Measurements from ENCODE around the gene OR4C6. TPM values are rescaled to one million over a fixed set of nuclear protein-coding genes. Genes with fewer than 3 reads are reported as not detected.

Gene OR4C6
- not detected in 2 replicates for total RNA-seq

DNA sequence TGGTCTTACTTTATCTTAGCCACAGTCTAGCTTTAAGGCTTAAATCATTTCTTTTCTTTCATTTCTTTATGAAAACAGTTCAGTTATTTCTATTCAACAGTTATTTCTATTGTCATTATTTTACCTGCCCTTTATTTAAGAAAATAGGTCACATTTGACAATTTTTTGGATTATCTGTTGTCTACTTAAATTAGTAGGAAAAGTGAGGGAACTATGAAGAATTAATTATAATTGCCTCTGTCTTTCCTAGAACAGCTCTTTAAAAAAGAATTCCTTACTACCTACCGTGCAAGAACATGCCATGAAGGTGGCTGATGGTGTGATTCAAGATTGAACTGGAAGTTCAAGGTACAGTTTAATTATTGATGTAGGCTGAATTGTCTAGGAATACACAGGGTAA, at the start of gene OR4C6:
Gene OR4C6 (plus strand): TSS at position 301 of the 400 bp plus-strand sequence. CDS start 2,966 bp downstream, outside the sequence.
- DNase-seq (ENCODE audit: low read depth in 2 of 2), result no peak

GRCh38 chr11:55624531-55624930, 37.5 kb upstream of the OR4C6 start:
- DNase-seq (ENCODE audit: low read depth in 2 of 2), result no peak

DNA sequence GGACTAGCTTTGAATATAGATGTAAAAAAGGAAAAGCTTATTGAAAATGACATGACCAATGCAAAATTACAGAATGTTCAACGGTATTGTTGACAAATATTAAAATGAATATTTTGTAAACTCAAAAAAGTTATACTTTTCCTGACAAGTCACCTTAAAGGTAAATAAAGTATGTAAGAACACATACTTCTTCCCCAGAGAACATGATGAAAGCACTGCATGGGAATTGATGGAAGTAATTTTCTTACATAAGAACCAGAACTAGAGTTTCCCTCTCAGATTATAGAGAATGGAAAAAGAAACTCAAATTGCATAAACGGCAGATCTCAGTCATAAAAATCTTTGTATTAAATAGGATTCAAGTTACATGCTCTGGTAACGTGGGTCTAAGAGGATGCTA, 27.2 kb upstream of the OR4C6 start, which contains the start of gene OR4P4:
Gene OR4P4 (plus strand): TSS at position 301 of the 400 bp plus-strand sequence.
- DNase-seq (ENCODE audit: low read depth in 2 of 2), result no peak

DNA sequence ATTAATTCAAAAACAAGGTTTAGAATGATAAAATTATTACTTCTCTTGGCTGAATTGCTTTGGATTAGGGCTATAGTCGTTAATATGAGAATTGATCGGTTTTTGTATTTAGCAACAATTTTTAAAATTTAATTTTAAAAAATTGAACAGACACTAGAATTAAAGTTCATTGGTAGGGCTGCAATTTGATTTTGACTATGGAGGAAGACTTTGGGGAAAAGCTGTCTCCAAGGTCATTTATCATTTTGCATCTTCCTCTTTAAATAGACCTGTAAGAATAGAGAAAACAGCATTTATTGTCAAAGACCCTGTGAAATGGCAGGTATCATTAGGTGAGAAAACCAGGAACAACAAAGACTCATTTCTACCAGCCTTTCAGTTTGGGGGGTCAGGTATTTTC, 14.0 kb upstream of the OR4C6 start, which contains the start of gene OR4S2:
Gene OR4S2 (plus strand): TSS at position 301 of the 400 bp plus-strand sequence. CDS start 2,577 bp downstream, outside the sequence.
- no peak for DNase-seq (ENCODE audit: low read depth in 2 of 2)

DNA sequence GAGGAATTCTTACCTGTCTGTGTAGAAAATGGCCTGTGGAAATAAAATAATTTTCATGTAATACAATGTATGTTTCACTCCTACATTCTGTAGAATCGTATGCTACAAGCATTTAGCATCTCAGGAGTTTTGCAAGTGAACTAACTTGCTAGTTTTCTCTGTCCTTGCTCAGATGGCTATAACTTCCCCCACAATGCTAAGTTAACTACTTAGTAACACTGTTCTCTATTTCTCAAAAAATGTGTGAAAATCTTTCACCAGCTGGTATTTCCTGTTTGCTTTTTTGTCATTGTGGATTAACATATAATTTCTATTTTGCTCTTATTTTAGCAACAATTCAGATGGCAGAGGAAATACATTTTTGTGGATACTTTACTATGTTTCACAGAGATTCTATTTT, 9.4 kb upstream of the OR4C6 start:
- no peak for DNase-seq (ENCODE audit: low read depth in 2 of 2)

- no peak for DNase-seq (ENCODE audit: low read depth in 2 of 2)
Measured at GRCh38 chr11:55655096-55655495, 6.9 kb upstream of the OR4C6 start.

DNA sequence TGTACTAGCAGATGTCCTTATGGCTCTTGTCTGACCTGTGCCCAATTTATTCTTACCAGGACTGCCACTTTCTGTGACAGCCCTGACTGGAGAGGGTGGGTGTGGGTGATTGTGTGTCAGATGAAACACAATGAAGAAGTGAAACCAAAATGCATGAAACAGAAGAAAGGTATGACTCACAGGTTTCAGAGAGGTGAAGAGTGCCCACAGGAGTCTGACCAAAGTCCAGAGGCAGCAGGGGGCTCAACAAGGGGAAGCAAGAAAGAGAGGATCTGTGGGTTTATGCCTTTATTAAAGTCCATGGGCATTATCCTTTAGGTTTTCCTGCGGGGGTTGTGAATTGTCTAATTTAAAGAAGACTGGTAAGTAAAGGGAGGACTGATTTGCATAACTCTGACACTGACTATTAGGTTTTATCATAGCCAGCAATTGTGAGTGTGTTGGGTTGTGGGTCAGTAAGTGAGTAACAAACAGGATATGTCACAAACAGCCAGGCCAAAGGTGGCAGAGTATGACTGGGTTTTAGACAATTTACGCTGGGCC, 3.9 kb upstream of the OR4C6 start:
- DNase-seq (ENCODE audit: low read depth in 2 of 2), result no peak

DNA sequence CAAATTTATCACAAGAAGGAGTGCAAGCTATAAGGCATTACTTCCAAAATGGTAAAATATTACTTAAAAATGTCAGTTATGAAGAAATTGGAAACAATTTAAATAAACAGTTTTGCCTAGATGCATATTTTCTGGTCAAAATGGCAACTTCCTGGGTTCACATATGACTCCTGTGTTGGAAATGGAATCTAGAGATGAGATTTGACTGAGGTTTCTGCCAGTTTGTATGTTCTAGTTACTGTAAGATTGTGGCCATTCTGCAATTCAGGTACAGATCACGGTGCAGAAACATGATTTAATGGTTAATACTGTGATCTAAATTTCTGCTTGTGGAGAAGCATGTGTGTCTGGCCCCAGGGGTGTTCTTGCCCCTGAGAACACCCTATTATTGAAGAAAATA, 3.4 kb upstream of the OR4C6 start:
- DNase-seq (ENCODE audit: low read depth in 2 of 2), result no peak

GRCh38 chr11:55669376-55669775, 7.4 kb downstream of the OR4C6 start:
- DNase-seq (ENCODE audit: low read depth in 2 of 2), result no peak

GRCh38 chr11:55673860-55674259, 11.9 kb downstream of the OR4C6 start:
- no peak for DNase-seq (ENCODE audit: low read depth in 2 of 2)

- DNase-seq (ENCODE audit: low read depth in 2 of 2), result no peak
Measured at GRCh38 chr11:55697817-55698216, 35.8 kb downstream of the OR4C6 start.

DNA sequence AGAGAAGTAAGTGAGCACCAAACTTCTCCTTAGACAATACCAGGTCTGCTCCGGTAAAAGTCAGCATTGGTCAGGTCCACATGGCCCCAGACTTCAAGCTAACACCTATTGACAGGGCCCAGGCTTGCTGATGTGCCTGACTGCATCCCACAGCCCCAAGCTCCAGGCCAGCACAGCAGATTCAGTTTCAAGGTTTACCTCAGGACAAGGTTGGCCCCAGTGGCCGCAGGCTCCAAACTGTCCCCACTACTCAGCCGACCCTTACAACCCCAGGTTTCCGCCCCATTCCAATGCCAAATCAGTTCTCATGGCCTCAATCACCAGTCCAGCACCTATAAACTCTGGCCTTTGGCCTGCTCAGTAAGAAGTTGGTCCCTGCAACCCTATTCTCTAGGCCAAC, 39.4 kb downstream of the OR4C6 start:
- no peak for DNase-seq (ENCODE audit: low read depth in 2 of 2)

DNA sequence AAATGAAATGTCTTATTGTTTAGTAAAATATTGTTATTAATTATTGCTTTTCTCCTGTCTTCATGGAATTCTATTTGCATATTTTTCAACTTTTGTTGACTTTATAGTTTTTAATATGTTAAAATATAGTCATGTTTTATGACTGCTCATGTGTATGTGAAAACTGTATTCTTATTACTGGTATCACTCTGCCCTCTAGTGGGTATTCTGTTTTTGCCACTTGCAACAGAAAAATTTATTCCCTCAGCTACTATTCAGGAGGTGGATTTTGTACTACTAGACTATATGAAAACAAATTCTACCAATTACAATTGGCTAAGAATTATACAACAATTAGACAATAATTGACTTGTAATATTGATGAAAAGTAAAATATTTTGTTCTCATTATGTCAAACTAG, 45.0 kb downstream of the OR4C6 start:
- peak; percentile 56 to 59 for DNase-seq (ENCODE audit: low read depth in 2 of 2)

- no peak for DNase-seq (ENCODE audit: low read depth in 2 of 2)
Measured at GRCh38 chr11:55714982-55715888, 53.2 kb downstream of the OR4C6 start.

Other genes with a start within 250 kb of the OR4C6 start
- gene OR4C15, start 107.7 kb upstream of the OR4C6 start, total RNA-seq, result not detected in 2 replicates
- not detected in 2 replicates for gene OR4C16, start 90.1 kb upstream of the OR4C6 start, total RNA-seq
- not detected in 2 replicates for gene OR4C11, start 54.6 kb upstream of the OR4C6 start, total RNA-seq
- gene OR4P4, start 27.1 kb upstream of the OR4C6 start, total RNA-seq, result not detected in 2 replicates
- not detected in 2 replicates for gene OR4S2, start 13.9 kb upstream of the OR4C6 start, total RNA-seq
- gene OR5D13, start 111.2 kb downstream of the OR4C6 start, total RNA-seq, result not detected in 2 replicates
- not detected in 2 replicates for gene OR5D14, start 133.4 kb downstream of the OR4C6 start, total RNA-seq
- gene OR5L1, start 149.2 kb downstream of the OR4C6 start, total RNA-seq, result not detected in 2 replicates
- gene OR5D18, start 157.4 kb downstream of the OR4C6 start, total RNA-seq, result not detected in 2 replicates
- not detected in 2 replicates for gene OR5L2, start 165.0 kb downstream of the OR4C6 start, total RNA-seq
- gene OR5D16, start 176.6 kb downstream of the OR4C6 start, total RNA-seq, result not detected in 2 replicates
- gene TRIM51, start 221.1 kb downstream of the OR4C6 start, total RNA-seq, result not detected in 2 replicates